K562 (cell line): ENCODE data around the gene ZCCHC24. TPM values are rescaled to one million over a fixed set of nuclear protein-coding genes. Genes with fewer than 3 reads are reported as not detected.

Experiments
- ATAC-seq: fragments of 200-7000 bp; cut with Tn5 transposase; 3 replicates; pipeline ENCODE4 v1.9.1; 2020; ENCODE audit warnings: moderate library complexity
- BruUV-seq: library from RNA; stranded (reverse); fragments of 400-500 nt; replicated peaks from 2 replicates; lab custom pipeline; 2021; lab: Mats Ljungman, UMichigan
- CTCF ChIA-PET: fragments of 300-600 bp; formaldehyde crosslinking; extraction: SDS; loops from one replicate; lab custom pipeline; 2021; ENCODE audit warnings: low intra/inter-chr PET ratio; lab: Yijun Ruan, JAX
- POLR2A ChIA-PET: fragments of 300-600, 350-650 bp; sonication (Branson Sonifier 250); formaldehyde crosslinking; extraction: SDS; loops from one replicate; lab custom pipeline; 2021; ENCODE audit warnings: antibody characterized with exemption, inconsistent platforms; lab: Yijun Ruan, JAX
- DNase-seq, 4 experiments: peaks; one replicate each; pipeline versions ENCODE4 v3.0.0 to v3.0.0-alpha.2; 2011 to 2018; ENCODE audit warnings: low spot score in 3 of 4, mixed read lengths in 3 of 4; ENCODE audit errors: extremely low read depth in 1 of 4
- FAIRE-seq: peaks from 2 replicates; lab custom pipeline; 2011; peaks lifted over from hg19 to GRCh38; lab: Jason Lieb, UNC
- H2AFZ ChIP-seq: 2 replicates; pipeline ENCODE4 v1.6.0; 2011; ENCODE audit warnings: low read depth, low read length, control low read depth, inconsistent platforms
- H3K27ac ChIP-seq: fragments of 200-600 bp; 3 replicates; pipeline ENCODE4 v1.8.0; 2011; ENCODE audit warnings: low read depth, mild to moderate bottlenecking, control low read depth, inconsistent platforms, low read length, moderate library complexity, mixed read lengths; ENCODE audit errors: extremely low read depth
- H3K27me3 ChIP-seq, 2 experiments: fragments of 300-600 bp in 1 of 2; 2 replicates in 1 of 2; 3 replicates in 1 of 2; pipeline versions ENCODE4 v1.6.0 to v1.8.0; 2011; ENCODE audit warnings: inconsistent platforms in 2 of 2, low read length in 2 of 2, mild to moderate bottlenecking in 1 of 2, mixed read lengths in 1 of 2, moderate library complexity in 1 of 2; ENCODE audit not compliant: control insufficient read depth in 2 of 2, insufficient read depth in 2 of 2
- H3K36me3 ChIP-seq: fragments of 300-600 bp; 3 replicates; pipeline ENCODE4 v1.8.0; 2011; ENCODE audit warnings: mild to moderate bottlenecking, low read length, inconsistent platforms; ENCODE audit not compliant: control insufficient read depth, insufficient read depth
- H3K4me1 ChIP-seq, 2 experiments: fragments of 200-600 bp in 1 of 2; replicated peaks in 1 of 2; 2 replicates in 1 of 2; 3 replicates in 1 of 2; pipeline versions ENCODE4 v1.5.1 to v1.8.0; 2011; ENCODE audit warnings: inconsistent platforms in 2 of 2, low read length in 2 of 2, mild to moderate bottlenecking in 1 of 2, mixed read lengths in 1 of 2, moderate library complexity in 1 of 2; ENCODE audit not compliant: control insufficient read depth in 2 of 2, insufficient read depth in 2 of 2
- H3K4me2 ChIP-seq: 2 replicates; pipeline ENCODE4 v1.6.1; 2011; ENCODE audit warnings: low read length, control low read depth, inconsistent platforms, mixed read lengths; ENCODE audit not compliant: insufficient read depth
- H3K4me3 ChIP-seq: fragments of 200-600 bp; sonication (generic), shearing (Covaris generic); 2 replicates; pipeline ENCODE4 v1.5.1; 2016; ENCODE audit warnings: control low read depth, inconsistent platforms
- H3K79me2 ChIP-seq: fragments of 200-600 bp; 3 replicates; pipeline ENCODE4 v1.8.0; 2011; ENCODE audit warnings: low read length, inconsistent platforms; ENCODE audit not compliant: control insufficient read depth, insufficient read depth
- H3K9ac ChIP-seq, 2 experiments: 2 replicates each; pipeline versions ENCODE4 v1.6.0 to v1.6.1; 2011; ENCODE audit warnings: low read depth in 2 of 2, low read length in 2 of 2, control low read depth in 1 of 2, inconsistent platforms in 1 of 2, mild to moderate bottlenecking in 1 of 2, mixed read lengths in 1 of 2; ENCODE audit not compliant: insufficient read depth in 1 of 2
- H3K9me1 ChIP-seq: one replicate; pipeline ENCODE4 v1.6.0; 2011; ENCODE audit warnings: inconsistent platforms, mild to moderate bottlenecking, low read length, moderate library complexity; ENCODE audit not compliant: control insufficient read depth, insufficient read depth
- H3K9me3 ChIP-seq: replicated peaks from 2 replicates; pipeline ENCODE4 v1.5.1; 2011; ENCODE audit warnings: low read depth, low read length, inconsistent platforms; ENCODE audit not compliant: control insufficient read depth, insufficient read depth
- H4K20me1 ChIP-seq: replicated peaks from 2 replicates; pipeline ENCODE4 v1.6.1; 2011; ENCODE audit warnings: low read length, inconsistent platforms, mixed read lengths; ENCODE audit not compliant: control insufficient read depth, insufficient read depth
- ATF3 ChIP-seq, 2 experiments: fragments of 450-650 bp in 1 of 2; sonication (generic) in 1 of 2; formaldehyde crosslinking in 1 of 2; IDR thresholded peaks in 1 of 2; conservative IDR thresholded peaks in 1 of 2; 2 replicates each; pipeline versions ENCODE4 v1.6.1 to v1.8.1; 2016 to 2023; ENCODE audit warnings: mild to moderate bottlenecking in 2 of 2, moderate library complexity in 2 of 2, inconsistent platforms in 1 of 2, missing genetic modification reagents in 1 of 2
- GABPB2 ChIP-seq: fragments of 250-450 bp; sonication (Bioruptor Pico); conservative IDR thresholded peaks from 2 replicates; pipeline ENCODE4 v1.5.1; 2021; ENCODE audit warnings: mild to moderate bottlenecking
- HNRNPUL1 ChIP-seq: fragments of 200-400 bp; formaldehyde crosslinking; IDR thresholded peaks from 2 replicates; pipeline ENCODE4 v1.6.1; 2017; ENCODE audit warnings: low read length
- WGBS: fragments of 100-300 bp; shearing (Covaris generic); methylation state at CpG from one replicate; pipeline ENCODE4 v1.1.6; 2016; ENCODE audit warnings: low coverage, mixed read lengths; ENCODE audit not compliant: insufficient coverage; ENCODE audit errors: missing lambda C conversion rate; 5-methylcytosine and 5-hydroxymethylcytosine counted together
- in situ Hi-C: fragments of 300-500 bp; cut with MboI; formaldehyde crosslinking; loops from 4 replicates; pipeline ENCODE4 v1.15.0; 2018; ENCODE audit warnings: inconsistent platforms, mixed read lengths
- intact Hi-C: fragments of 100-400 bp; cut with micrococcal nuclease; formaldehyde crosslinking; loops from 2 replicates; pipeline ENCODE4 v1.14.2; 2022
- polyA plus RNA-seq, 8 experiments: library from polyadenylated mRNA; depleted of rRNA in 4 of 8; stranded (reverse) in 5 of 8; unstranded in 3 of 8; fragments of >200 nt; fragmentation: Nextera tagmentation in 2 of 8; fragmentation: Illumina TruSeq in 1 of 8; extraction: Ambion mirVana in 2 of 8; extraction: Trizol in 1 of 8; gene quantifications; 2 replicates each; pipeline versions ENCODE4 v1.2.1 to v1.2.3, GENCODE V29; 2011 to 2014; ENCODE audit warnings: inconsistent platforms in 1 of 8, missing spikeins in 1 of 8
- total RNA-seq, 7 experiments: library from RNA; depleted of rRNA in 6 of 7; stranded (reverse); fragments of >200 nt in 6 of 7; fragmentation: Illumina TruSeq in 2 of 7; extraction: Trizol in 2 of 7; gene quantifications; 2 replicates each; pipeline versions ENCODE4 v1.2.1 to v1.2.3, GENCODE V29; 2011 to 2021; ENCODE audit warnings: low replicate concordance in 1 of 7
- TF ChIP-seq, protein P1 (sequence below): fragments of 450-650 bp; IDR thresholded peaks from 2 replicates; pipeline ENCODE4 v1.6.1; 2016; ENCODE audit warnings: mild to moderate bottlenecking, moderate library complexity

The ZCCHC24 gene
- total and polyA plus RNA-seq, 9 of the 15 experiments (the other 6 are each of a cell fraction or from before 2014, with no cell fraction given), result 0.84 to 11.0 (median 4.6) TPM

- no peak overlapping the region for H3K9ac ChIP-seq
- ChIA-PET POLR2A (interaction anchor here (1.2 kb wide), 1 partner anchor 10 kb away, joined by 7 read pairs; no protein-coding TSS in a partner anchor), CTCF (interaction anchor here (0.6 kb wide), 1 partner anchor 512 kb away, joined by 3 read pairs; no protein-coding TSS in a partner anchor)
- no peaks in the 10 kb centered on the region for H3K9me1 ChIP-seq
- no peak for FAIRE-seq
- no peak overlapping the region for H3K27ac ChIP-seq
- H3K4me2 ChIP-seq, result no peak overlapping the region
- intact Hi-C loops, result no loop called here
- no peaks in the 10 kb centered on the region for H4K20me1 ChIP-seq
- no peaks in the 10 kb centered on the region for H3K9me3 ChIP-seq
- ATAC-seq, result no peak
- H3K79me2 ChIP-seq, result no peaks in the 10 kb centered on the region
- 80% methylated on average over 14 of the region's 14 CpGs for WGBS
- H3K27me3 ChIP-seq, result peaks cover 0 to 7% of the 10 kb centered on the region in 2 experiments; a peak in 2 of 5 replicates
- in situ Hi-C loops, result no loop called here
- H3K36me3 ChIP-seq, result no peaks in the 10 kb centered on the region
- no peak overlapping the region for H2AFZ ChIP-seq
- DNase-seq, result no peak
- H3K4me1 ChIP-seq, result peaks cover 21 to 37% of the 10 kb centered on the region in 2 experiments
- TF ChIP-seq ATF3 (IDR thresholded peaks at IDR 0.05) (no peak), ATF3 (CRISPR knock-in tag; conservative IDR thresholded peaks at IDR 0.05) (no peak), HNRNPUL1 (no peak), GABPB2 (no peak)
- TF ChIP-seq, protein P1, sequence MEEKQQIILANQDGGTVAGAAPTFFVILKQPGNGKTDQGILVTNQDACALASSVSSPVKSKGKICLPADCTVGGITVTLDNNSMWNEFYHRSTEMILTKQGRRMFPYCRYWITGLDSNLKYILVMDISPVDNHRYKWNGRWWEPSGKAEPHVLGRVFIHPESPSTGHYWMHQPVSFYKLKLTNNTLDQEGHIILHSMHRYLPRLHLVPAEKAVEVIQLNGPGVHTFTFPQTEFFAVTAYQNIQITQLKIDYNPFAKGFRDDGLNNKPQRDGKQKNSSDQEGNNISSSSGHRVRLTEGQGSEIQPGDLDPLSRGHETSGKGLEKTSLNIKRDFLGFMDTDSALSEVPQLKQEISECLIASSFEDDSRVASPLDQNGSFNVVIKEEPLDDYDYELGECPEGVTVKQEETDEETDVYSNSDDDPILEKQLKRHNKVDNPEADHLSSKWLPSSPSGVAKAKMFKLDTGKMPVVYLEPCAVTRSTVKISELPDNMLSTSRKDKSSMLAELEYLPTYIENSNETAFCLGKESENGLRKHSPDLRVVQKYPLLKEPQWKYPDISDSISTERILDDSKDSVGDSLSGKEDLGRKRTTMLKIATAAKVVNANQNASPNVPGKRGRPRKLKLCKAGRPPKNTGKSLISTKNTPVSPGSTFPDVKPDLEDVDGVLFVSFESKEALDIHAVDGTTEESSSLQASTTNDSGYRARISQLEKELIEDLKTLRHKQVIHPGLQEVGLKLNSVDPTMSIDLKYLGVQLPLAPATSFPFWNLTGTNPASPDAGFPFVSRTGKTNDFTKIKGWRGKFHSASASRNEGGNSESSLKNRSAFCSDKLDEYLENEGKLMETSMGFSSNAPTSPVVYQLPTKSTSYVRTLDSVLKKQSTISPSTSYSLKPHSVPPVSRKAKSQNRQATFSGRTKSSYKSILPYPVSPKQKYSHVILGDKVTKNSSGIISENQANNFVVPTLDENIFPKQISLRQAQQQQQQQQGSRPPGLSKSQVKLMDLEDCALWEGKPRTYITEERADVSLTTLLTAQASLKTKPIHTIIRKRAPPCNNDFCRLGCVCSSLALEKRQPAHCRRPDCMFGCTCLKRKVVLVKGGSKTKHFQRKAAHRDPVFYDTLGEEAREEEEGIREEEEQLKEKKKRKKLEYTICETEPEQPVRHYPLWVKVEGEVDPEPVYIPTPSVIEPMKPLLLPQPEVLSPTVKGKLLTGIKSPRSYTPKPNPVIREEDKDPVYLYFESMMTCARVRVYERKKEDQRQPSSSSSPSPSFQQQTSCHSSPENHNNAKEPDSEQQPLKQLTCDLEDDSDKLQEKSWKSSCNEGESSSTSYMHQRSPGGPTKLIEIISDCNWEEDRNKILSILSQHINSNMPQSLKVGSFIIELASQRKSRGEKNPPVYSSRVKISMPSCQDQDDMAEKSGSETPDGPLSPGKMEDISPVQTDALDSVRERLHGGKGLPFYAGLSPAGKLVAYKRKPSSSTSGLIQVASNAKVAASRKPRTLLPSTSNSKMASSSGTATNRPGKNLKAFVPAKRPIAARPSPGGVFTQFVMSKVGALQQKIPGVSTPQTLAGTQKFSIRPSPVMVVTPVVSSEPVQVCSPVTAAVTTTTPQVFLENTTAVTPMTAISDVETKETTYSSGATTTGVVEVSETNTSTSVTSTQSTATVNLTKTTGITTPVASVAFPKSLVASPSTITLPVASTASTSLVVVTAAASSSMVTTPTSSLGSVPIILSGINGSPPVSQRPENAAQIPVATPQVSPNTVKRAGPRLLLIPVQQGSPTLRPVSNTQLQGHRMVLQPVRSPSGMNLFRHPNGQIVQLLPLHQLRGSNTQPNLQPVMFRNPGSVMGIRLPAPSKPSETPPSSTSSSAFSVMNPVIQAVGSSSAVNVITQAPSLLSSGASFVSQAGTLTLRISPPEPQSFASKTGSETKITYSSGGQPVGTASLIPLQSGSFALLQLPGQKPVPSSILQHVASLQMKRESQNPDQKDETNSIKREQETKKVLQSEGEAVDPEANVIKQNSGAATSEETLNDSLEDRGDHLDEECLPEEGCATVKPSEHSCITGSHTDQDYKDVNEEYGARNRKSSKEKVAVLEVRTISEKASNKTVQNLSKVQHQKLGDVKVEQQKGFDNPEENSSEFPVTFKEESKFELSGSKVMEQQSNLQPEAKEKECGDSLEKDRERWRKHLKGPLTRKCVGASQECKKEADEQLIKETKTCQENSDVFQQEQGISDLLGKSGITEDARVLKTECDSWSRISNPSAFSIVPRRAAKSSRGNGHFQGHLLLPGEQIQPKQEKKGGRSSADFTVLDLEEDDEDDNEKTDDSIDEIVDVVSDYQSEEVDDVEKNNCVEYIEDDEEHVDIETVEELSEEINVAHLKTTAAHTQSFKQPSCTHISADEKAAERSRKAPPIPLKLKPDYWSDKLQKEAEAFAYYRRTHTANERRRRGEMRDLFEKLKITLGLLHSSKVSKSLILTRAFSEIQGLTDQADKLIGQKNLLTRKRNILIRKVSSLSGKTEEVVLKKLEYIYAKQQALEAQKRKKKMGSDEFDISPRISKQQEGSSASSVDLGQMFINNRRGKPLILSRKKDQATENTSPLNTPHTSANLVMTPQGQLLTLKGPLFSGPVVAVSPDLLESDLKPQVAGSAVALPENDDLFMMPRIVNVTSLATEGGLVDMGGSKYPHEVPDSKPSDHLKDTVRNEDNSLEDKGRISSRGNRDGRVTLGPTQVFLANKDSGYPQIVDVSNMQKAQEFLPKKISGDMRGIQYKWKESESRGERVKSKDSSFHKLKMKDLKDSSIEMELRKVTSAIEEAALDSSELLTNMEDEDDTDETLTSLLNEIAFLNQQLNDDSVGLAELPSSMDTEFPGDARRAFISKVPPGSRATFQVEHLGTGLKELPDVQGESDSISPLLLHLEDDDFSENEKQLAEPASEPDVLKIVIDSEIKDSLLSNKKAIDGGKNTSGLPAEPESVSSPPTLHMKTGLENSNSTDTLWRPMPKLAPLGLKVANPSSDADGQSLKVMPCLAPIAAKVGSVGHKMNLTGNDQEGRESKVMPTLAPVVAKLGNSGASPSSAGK, result no peak
- no TSS peak for BruUV-seq
- H3K4me3 ChIP-seq, result no peak overlapping the region
Measured at GRCh38 chr10:79451046-79451699, 5.7 kb upstream of the ZCCHC24 start.
